Measurements from ENCODE around the gene PRRT1B.

Gene PRRT1B

GRCh38 chr9:131593936-131594665 lies 48.8 kb downstream of the PRRT1B start:
- Histone ChIP-seq H3K36me3 (ENCODE audit: insufficient read depth) (peaks cover 4% of the 10 kb centered on the region; the same call in 1 of the 2 replicates), H3K9ac (no peak overlapping the region)

GRCh38 chr9:131594906-131595665 lies 49.8 kb downstream of the PRRT1B start:
- Histone ChIP-seq H3K4me1 (ENCODE audit: low read depth, poor library complexity, severe bottlenecking) (no peaks in the 10 kb centered on the region), H3K9ac (no peak overlapping the region), H3K4me3 (IDR thresholded peaks at IDR 0.05; ENCODE audit: insufficient read depth, low read depth, low read length) (no peak overlapping the region), H3K36me3 (ENCODE audit: insufficient read depth) (peaks cover 4% of the 10 kb centered on the region; the same call in 1 of the 2 replicates), H3K79me2 (ENCODE audit: insufficient read depth, low read depth) (no peaks in the 10 kb centered on the region), H3K27me3 (ENCODE audit: insufficient read depth, low read depth) (no peaks in the 10 kb centered on the region), H2AFZ (ENCODE audit: low read depth) (no peak overlapping the region), H3K27ac (no peak overlapping the region), H4K20me1 (ENCODE audit: insufficient read depth) (no peaks in the 10 kb centered on the region), H3K4me2 (no peak overlapping the region)
- TF ChIP-seq CTCF (conservative IDR thresholded peaks at IDR 0.05; ENCODE audit: low read depth, low read length), result no peak

More at GRCh38 chr9:131593936-131594665, 48.8 kb downstream of the PRRT1B start:
- Histone ChIP-seq H2AFZ (ENCODE audit: low read depth) (no peak overlapping the region), H3K27ac (no peak overlapping the region), H3K4me1 (ENCODE audit: low read depth, poor library complexity, severe bottlenecking) (no peaks in the 10 kb centered on the region), H3K4me3 (IDR thresholded peaks at IDR 0.05; ENCODE audit: insufficient read depth, low read depth, low read length) (no peak overlapping the region), H4K20me1 (ENCODE audit: insufficient read depth) (no peaks in the 10 kb centered on the region), H3K79me2 (ENCODE audit: insufficient read depth, low read depth) (no peaks in the 10 kb centered on the region), H3K4me2 (no peak overlapping the region), H3K27me3 (ENCODE audit: insufficient read depth, low read depth) (no peaks in the 10 kb centered on the region)
- TF ChIP-seq CTCF (conservative IDR thresholded peaks at IDR 0.05; ENCODE audit: low read depth, low read length), result no peak

- no peak for TF ChIP-seq CTCF (conservative IDR thresholded peaks at IDR 0.05; ENCODE audit: low read depth, low read length)
- no peak overlapping the region for H3K4me3 ChIP-seq (IDR thresholded peaks at IDR 0.05; ENCODE audit: insufficient read depth, low read depth, low read length)
- H2AFZ ChIP-seq (ENCODE audit: low read depth), result no peak overlapping the region
- H3K9ac ChIP-seq, result no peak overlapping the region
- no peaks in the 10 kb centered on the region for H3K27me3 ChIP-seq (ENCODE audit: insufficient read depth, low read depth)
- H3K4me2 ChIP-seq, result no peak overlapping the region
- no peaks in the 10 kb centered on the region for H3K79me2 ChIP-seq (ENCODE audit: insufficient read depth, low read depth)
- no peaks in the 10 kb centered on the region for H4K20me1 ChIP-seq (ENCODE audit: insufficient read depth)
- H3K36me3 ChIP-seq (ENCODE audit: insufficient read depth), result peaks cover 7% of the 10 kb centered on the region; the same call in 1 of the 2 replicates
- no peaks in the 10 kb centered on the region for H3K4me1 ChIP-seq (ENCODE audit: low read depth, poor library complexity, severe bottlenecking)
- no peak overlapping the region for H3K27ac ChIP-seq
These were observed 50.5 kb downstream of the PRRT1B start for GRCh38 chr9:131595696-131596429.

GRCh38 chr9:131596430-131596743 lies 51.1 kb downstream of the PRRT1B start:
- H3K4me2 ChIP-seq, result no peak overlapping the region
- no peak overlapping the region for H3K9ac ChIP-seq
- H3K27me3 ChIP-seq (ENCODE audit: insufficient read depth, low read depth), result no peaks in the 10 kb centered on the region
- H3K4me3 ChIP-seq (IDR thresholded peaks at IDR 0.05; ENCODE audit: insufficient read depth, low read depth, low read length), result no peak overlapping the region
- H4K20me1 ChIP-seq (ENCODE audit: insufficient read depth), result no peaks in the 10 kb centered on the region
- H3K27ac ChIP-seq, result no peak overlapping the region
- peaks cover 7% of the 10 kb centered on the region; the same call in 1 of the 2 replicates for H3K36me3 ChIP-seq (ENCODE audit: insufficient read depth)
- no peaks in the 10 kb centered on the region for H3K4me1 ChIP-seq (ENCODE audit: low read depth, poor library complexity, severe bottlenecking)
- no peak for TF ChIP-seq CTCF (conservative IDR thresholded peaks at IDR 0.05; ENCODE audit: low read depth, low read length)
- no peak overlapping the region for H2AFZ ChIP-seq (ENCODE audit: low read depth)
- H3K79me2 ChIP-seq (ENCODE audit: insufficient read depth, low read depth), result no peaks in the 10 kb centered on the region

All from KMS-11 (cell line).